ENCODE results near the gene MDP1. TPM values are rescaled to one million over a fixed set of nuclear protein-coding genes. Genes with fewer than 3 reads are reported as not detected.

Gene MDP1
- total RNA-seq, 4 donors from 2014 or later: 7.4 to 17.5 (median 10.5) TPM

- Histone ChIP-seq H3K27me3 (no peaks in the 10 kb centered on the region), H3K4me3 (peak overlapping the region; percentile 79 to 98 (median 88)), H3K4me1 (peaks cover 2 to 38% (median 9%) of the 10 kb centered on the region in 4 donors), H3K27ac (peak overlapping the region; percentile 96 to 99 (median 96)), H3K36me3 (peaks cover 0 to 27% (median 0%) of the 10 kb centered on the region in 3 donors), H3K9me3 (no peaks in the 10 kb centered on the region)
- DNase-seq: no peak
- TF ChIP-seq POLR2A (IDR thresholded peaks at IDR 0.05): peak; percentile 19 to 44
- peak in 1 of 6 experiments; percentile 9 for TF ChIP-seq CTCF (IDR thresholded peaks at IDR 0.05)
Measured at GRCh38 chr14:24196071-24197055, 19.5 kb downstream of the MDP1 start.

- H3K4me1 ChIP-seq: peaks cover 2 to 38% (median 9%) of the 10 kb centered on the region in 4 donors
- no peaks in the 10 kb centered on the region for H3K9me3 ChIP-seq
- no peaks in the 10 kb centered on the region for H3K27me3 ChIP-seq
- peak within 1 kb of the TSS; percentile 79 to 98 (median 88) for H3K4me3 ChIP-seq
- H3K36me3 ChIP-seq: peaks cover 0 to 18% (median 0%) of the 10 kb centered on the region in 3 donors
- peak; percentile 87 to 95 (median 91) for DNase-seq
- H3K27ac ChIP-seq: peak within 1 kb of the TSS; percentile 96 to 99 (median 96)
- no peak for TF ChIP-seq CTCF (IDR thresholded peaks at IDR 0.05)
- peak; percentile 76 to 91 for TF ChIP-seq POLR2A (IDR thresholded peaks at IDR 0.05)
Measured at GRCh38 chr14:24195186-24196070, 20.4 kb downstream of the MDP1 start, which contains the start of gene TM9SF1. TSS of gene TM9SF1 (minus strand) at chr14:24195441. CDS start at chr14:24195019, 422 bp downstream.

GRCh38 chr14:24194873-24195185, 21.0 kb downstream of the MDP1 start:
- peaks cover 2 to 38% (median 9%) of the 10 kb centered on the region in 4 donors for H3K4me1 ChIP-seq
- no peaks in the 10 kb centered on the region for H3K27me3 ChIP-seq
- H3K9me3 ChIP-seq: no peaks in the 10 kb centered on the region
- peak overlapping the region; percentile 79 to 98 (median 88) for H3K4me3 ChIP-seq
- TF ChIP-seq CTCF (IDR thresholded peaks at IDR 0.05) (no peak), POLR2A (IDR thresholded peaks at IDR 0.05) (no peak)
- H3K27ac ChIP-seq: peak overlapping the region; percentile 96 to 99 (median 96)
- peaks cover 0 to 18% (median 0%) of the 10 kb centered on the region in 3 donors for H3K36me3 ChIP-seq
- no peak for DNase-seq

- Histone ChIP-seq H3K27me3 (no peaks in the 10 kb centered on the region), H3K36me3 (peaks cover 0 to 18% (median 0%) of the 10 kb centered on the region in 3 donors), H3K9me3 (no peaks in the 10 kb centered on the region), H3K27ac (peak overlapping the region; percentile 96 to 99 (median 96)), H3K4me1 (peaks cover 2 to 38% (median 9%) of the 10 kb centered on the region in 4 donors), H3K4me3 (peak overlapping the region; percentile 79 to 98 (median 88))
- no peak for TF ChIP-seq CTCF (IDR thresholded peaks at IDR 0.05)
- TF ChIP-seq POLR2A (IDR thresholded peaks at IDR 0.05): no peak
- no peak for DNase-seq
Measured at GRCh38 chr14:24194186-24194872, 21.5 kb downstream of the MDP1 start.

GRCh38 chr14:24192933-24193332, 22.9 kb downstream of the MDP1 start:
- H3K4me1 ChIP-seq: peaks cover 2 to 38% (median 13%) of the 10 kb centered on the region in 4 donors
- H3K4me3 ChIP-seq: no peak overlapping the region
- no peaks in the 10 kb centered on the region for H3K9me3 ChIP-seq
- no peak for TF ChIP-seq POLR2A (IDR thresholded peaks at IDR 0.05)
- H3K36me3 ChIP-seq: peaks cover 0 to 18% (median 0%) of the 10 kb centered on the region in 3 donors
- DNase-seq: no peak
- H3K27ac ChIP-seq: no peak overlapping the region
- no peaks in the 10 kb centered on the region for H3K27me3 ChIP-seq
